A549 (cell line): Measurements from ENCODE around the gene TTF2.

ENCODE experiments used
- CTCF ChIP-seq: fragments of >200 bp; sonication (Bioruptor Twin); formaldehyde crosslinking; IDR thresholded peaks from 3 replicates; pipeline ENCODE4 v1.5.1; 2016
- POLR2A ChIP-seq: IDR thresholded peaks from 2 replicates; pipeline ENCODE4 v1.6.1; 2012; ENCODE audit warnings: mild to moderate bottlenecking, low read length
- RCOR1 ChIP-seq: fragments of 150-350 bp; IDR thresholded peaks from 2 replicates; pipeline ENCODE4 v1.6.1; 2014; ENCODE audit warnings: antibody characterized with exemption, low read length, low read depth

- TF ChIP-seq RCOR1 = no peak
- no peak for TF ChIP-seq POLR2A
- TF ChIP-seq CTCF = no peak
These were observed 29.8 kb upstream of the TTF2 start for GRCh38 chr1:117030271-117030877.
